22Rv1 (cell line): Measurements from ENCODE around the gene ATP13A5.

Experiments
- H3K27ac ChIP-seq: fragments of 450-650 bp; 2 replicates; pipeline ENCODE4 v1.5.1; 2017
- CTCF ChIP-seq: fragments of 450-650 bp; IDR thresholded peaks from 2 replicates; pipeline ENCODE4 v1.5.1; 2017; ENCODE audit warnings: mild to moderate bottlenecking
- ZFX ChIP-seq: fragments of 450-650 bp; IDR thresholded peaks from 2 replicates; pipeline ENCODE4 v1.6.1; 2017; ENCODE audit warnings: antibody characterized with exemption, borderline replicate concordance

Gene ATP13A5

GRCh38 chr3:193240850-193241706 lies 137.5 kb downstream of the ATP13A5 start, which contains the start of gene PLAAT1:
Gene PLAAT1, plus strand, starts transcription at chr3:193241222. Its CDS starts 14,429 bp downstream, at chr3:193255651.
- TF ChIP-seq ZFX (no peak), CTCF (no peak)
- H3K27ac ChIP-seq, result no peak within 1 kb of the TSS

GRCh38 chr3:193240436-193240849 lies 138.1 kb downstream of the ATP13A5 start:
- no peak overlapping the region for H3K27ac ChIP-seq
- no peak for TF ChIP-seq CTCF
- no peak for TF ChIP-seq ZFX

GRCh38 chr3:193237030-193237429 lies 141.5 kb downstream of the ATP13A5 start:
- H3K27ac ChIP-seq, result no peak overlapping the region
- TF ChIP-seq CTCF (no peak), ZFX (no peak)

GRCh38 chr3:193236599-193236998 lies 142.0 kb downstream of the ATP13A5 start:
- no peak overlapping the region for H3K27ac ChIP-seq
- no peak for TF ChIP-seq CTCF
- no peak for TF ChIP-seq ZFX

GRCh38 chr3:193231201-193231600 lies 147.4 kb downstream of the ATP13A5 start:
- no peak overlapping the region for H3K27ac ChIP-seq
- no peak for TF ChIP-seq CTCF
- TF ChIP-seq ZFX, result no peak

GRCh38 chr3:193230610-193231009 lies 147.9 kb downstream of the ATP13A5 start:
- no peak overlapping the region for H3K27ac ChIP-seq
- TF ChIP-seq ZFX, result no peak
- no peak for TF ChIP-seq CTCF

- no peak overlapping the region for H3K27ac ChIP-seq
- TF ChIP-seq ZFX (no peak), CTCF (no peak)
These were observed 148.6 kb downstream of the ATP13A5 start for GRCh38 chr3:193229851-193230420.
